GM12801 (cell line): ENCODE measurements around the gene ARHGAP10.

Experiments used
- TF ChIP-seq, protein P1 (sequence below): IDR thresholded peaks from one replicate; pipeline ENCODE4 v1.5.1; 2011; ENCODE audit warnings: control low read depth; ENCODE audit not compliant: insufficient read length; ENCODE audit errors: extremely low read depth

The ARHGAP10 gene

GRCh38 chr4:147724468-147725201 is 7.3 kb upstream of the ARHGAP10 start:
- TF ChIP-seq, protein P1, sequence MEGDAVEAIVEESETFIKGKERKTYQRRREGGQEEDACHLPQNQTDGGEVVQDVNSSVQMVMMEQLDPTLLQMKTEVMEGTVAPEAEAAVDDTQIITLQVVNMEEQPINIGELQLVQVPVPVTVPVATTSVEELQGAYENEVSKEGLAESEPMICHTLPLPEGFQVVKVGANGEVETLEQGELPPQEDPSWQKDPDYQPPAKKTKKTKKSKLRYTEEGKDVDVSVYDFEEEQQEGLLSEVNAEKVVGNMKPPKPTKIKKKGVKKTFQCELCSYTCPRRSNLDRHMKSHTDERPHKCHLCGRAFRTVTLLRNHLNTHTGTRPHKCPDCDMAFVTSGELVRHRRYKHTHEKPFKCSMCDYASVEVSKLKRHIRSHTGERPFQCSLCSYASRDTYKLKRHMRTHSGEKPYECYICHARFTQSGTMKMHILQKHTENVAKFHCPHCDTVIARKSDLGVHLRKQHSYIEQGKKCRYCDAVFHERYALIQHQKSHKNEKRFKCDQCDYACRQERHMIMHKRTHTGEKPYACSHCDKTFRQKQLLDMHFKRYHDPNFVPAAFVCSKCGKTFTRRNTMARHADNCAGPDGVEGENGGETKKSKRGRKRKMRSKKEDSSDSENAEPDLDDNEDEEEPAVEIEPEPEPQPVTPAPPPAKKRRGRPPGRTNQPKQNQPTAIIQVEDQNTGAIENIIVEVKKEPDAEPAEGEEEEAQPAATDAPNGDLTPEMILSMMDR: no peak

GRCh38 chr4:147725673-147726072 is 6.2 kb upstream of the ARHGAP10 start:
- TF ChIP-seq, protein P1: no peak

GRCh38 chr4:147727476-147728028 is 4.3 kb upstream of the ARHGAP10 start:
- TF ChIP-seq, protein P1: no peak

- TF ChIP-seq, protein P1: no peak
Measured at GRCh38 chr4:147730333-147730732, 1.6 kb upstream of the ARHGAP10 start.

- TF ChIP-seq, protein P1: no peak
Measured at GRCh38 chr4:147732518-147733235, 789 bp downstream of the ARHGAP10 start.

DNA sequence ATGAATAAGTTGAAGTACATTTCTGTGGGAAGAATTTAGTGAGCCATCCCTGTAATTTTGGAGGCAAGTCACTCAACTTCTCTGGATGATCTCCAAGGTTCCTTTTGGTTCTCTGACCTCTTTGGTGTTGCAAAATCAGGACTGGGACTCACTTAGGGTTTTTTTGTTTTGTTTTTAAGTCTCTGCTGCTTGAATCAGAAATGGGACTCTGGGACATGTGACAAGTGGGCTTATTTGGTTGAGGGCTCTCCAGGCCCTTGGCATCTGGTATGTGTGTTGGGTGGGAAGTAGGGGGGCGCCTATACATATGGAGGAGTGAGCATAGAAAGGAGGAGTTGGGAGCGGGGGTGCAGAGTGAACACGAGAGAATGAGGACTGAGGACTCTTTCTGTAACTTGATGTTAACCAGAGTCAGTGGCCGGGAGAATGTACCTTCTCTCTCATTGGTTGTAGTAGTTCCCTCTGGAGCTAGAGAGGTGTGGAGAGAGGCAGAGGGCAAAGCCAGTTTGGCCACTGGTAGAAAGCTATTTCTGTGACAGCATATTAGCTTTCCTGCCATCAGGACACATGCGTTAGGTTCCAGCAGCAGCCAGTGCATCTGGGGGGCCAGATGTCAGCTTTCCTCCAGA is 1.9 kb downstream of the ARHGAP10 start:
- TF ChIP-seq, protein P1: no peak

DNA sequence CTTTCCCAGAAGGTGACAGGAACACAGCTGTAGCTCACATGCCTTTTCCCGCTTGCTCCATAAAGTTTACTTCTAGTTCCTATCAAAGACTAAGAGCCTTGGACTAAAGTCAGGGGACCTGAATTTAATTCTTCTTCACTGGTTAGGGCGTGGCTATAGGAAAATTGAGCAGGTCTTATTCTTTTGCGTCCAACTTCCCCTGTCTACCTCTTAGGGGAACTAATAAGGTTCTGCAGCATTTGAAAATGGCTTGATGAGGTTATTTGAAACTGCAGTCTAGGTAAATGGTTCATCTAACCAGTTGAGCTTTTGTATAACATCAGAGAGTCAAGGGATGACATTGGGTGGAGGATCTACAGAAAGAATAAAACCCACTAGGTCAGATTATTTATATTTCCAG is 2.6 kb downstream of the ARHGAP10 start:
- TF ChIP-seq, protein P1: no peak
